Pancreas (tissue), 10 donors: Measurements from ENCODE around the gene TTC22. TPM values are rescaled to one million over a fixed set of nuclear protein-coding genes. Genes with fewer than 3 reads are reported as not detected.

Experiments
- ATAC-seq, 4 donors: fragments of 200-7000 bp; cut with Tn5 transposase; one replicate each; pipeline versions ENCODE4 v1.8.0 to v1.9.1; 2020; ENCODE audit warnings: mild to moderate bottlenecking in 4 of 4, moderate library complexity in 4 of 4
- DNase-seq, 6 donors: peaks; one replicate each; pipeline ENCODE4 v3.0.0-alpha.2; 2020
- FAIRE-seq: peaks from 2 replicates; lab custom pipeline; 2012; peaks lifted over from hg19 to GRCh38; lab: Jason Lieb, UNC
- H3K27ac ChIP-seq, 4 donors: fragments of 200-600 bp; sonication (generic); 1 replicate in 3 of 4; 2 replicates in 1 of 4; pipeline versions ENCODE4 v1.5.0 to v1.8.0; 2020
- H3K27me3 ChIP-seq, 4 donors: fragments of 200-600 bp; one replicate each; pipeline ENCODE4 v1.8.0; 2021
- H3K36me3 ChIP-seq, 3 donors: fragments of 200-600 bp; sonication (generic) in 1 of 3; one replicate each; pipeline versions ENCODE4 v1.5.0 to v1.8.0; 2020 to 2021
- H3K4me1 ChIP-seq, 3 donors: fragments of 200-600 bp; one replicate each; pipeline ENCODE4 v1.8.0; 2021
- H3K4me3 ChIP-seq, 4 donors: fragments of 200-600 bp; sonication (generic) in 2 of 4; one replicate each; pipeline versions ENCODE4 v1.5.0 to v1.8.0; 2020 to 2021
- H3K9me3 ChIP-seq, 4 donors: fragments of 200-600 bp; one replicate each; pipeline ENCODE4 v1.8.0; 2021
- WGBS, 2 donors: extraction: QIAGEN DNeasy Blood & Tissue Kit; methylation state at CpG; one replicate each; pipeline ENCODE4 v1.1.7; 2013; 5-methylcytosine and 5-hydroxymethylcytosine counted together
- intact Hi-C, 3 donors: fragments of 100-400 bp; cut with DNase I; formaldehyde crosslinking; loops; one replicate each; pipeline versions ENCODE4 v1.11.1 to v1.14.2; 2022
- polyA plus RNA-seq, 2 donors: library from polyadenylated mRNA; stranded (reverse); fragments of 200-250 nt; gene quantifications; one replicate each; pipeline ENCODE4 v1.2.3, GENCODE V29; 2013
- total RNA-seq, 6 donors: library from RNA; stranded (reverse); fragmentation: NEBNext Ultra II Directional in 4 of 6; extraction: Animal tissue kit (Norgen Biotek cat#: 25700) in 4 of 6; gene quantifications; one replicate each; pipeline versions ENCODE4 v1.2.1 to v1.2.4, GENCODE V29; 2021 to 2023
- TF ChIP-seq, protein P1 (sequence below), 4 donors: fragments of 200-600 bp; sonication (generic) in 3 of 4; IDR thresholded peaks; one replicate each; pipeline versions ENCODE4 v1.5.0 to v1.8.0; 2021; ENCODE audit warnings: antibody characterized with exemption in 4 of 4
- donor health status: healthy with polysubstance abuse.
- donor health status: DM: no; HTN: no; CAD: no; lungs with moderate emphysema.
- donor health status: DM: no; HTN: no; CAD: no.
- donor health status: control.
- donor health status: control.
- donor health status: Bipolar disorder and iron deficiency.
- donor health status: DM: yes; HTN: yes; CAD: no.
- donor health status: DM: no; HTN: no; CAD: no.
- donor health status: DM: no; HTN: no; CAD: no.
- donor health status: DM: yes; HTN: yes; CAD: no.

TTC22 gene
- total and polyA plus RNA-seq, 8 donors: 6.1 to 10.6 (median 7.1) TPM

DNA sequence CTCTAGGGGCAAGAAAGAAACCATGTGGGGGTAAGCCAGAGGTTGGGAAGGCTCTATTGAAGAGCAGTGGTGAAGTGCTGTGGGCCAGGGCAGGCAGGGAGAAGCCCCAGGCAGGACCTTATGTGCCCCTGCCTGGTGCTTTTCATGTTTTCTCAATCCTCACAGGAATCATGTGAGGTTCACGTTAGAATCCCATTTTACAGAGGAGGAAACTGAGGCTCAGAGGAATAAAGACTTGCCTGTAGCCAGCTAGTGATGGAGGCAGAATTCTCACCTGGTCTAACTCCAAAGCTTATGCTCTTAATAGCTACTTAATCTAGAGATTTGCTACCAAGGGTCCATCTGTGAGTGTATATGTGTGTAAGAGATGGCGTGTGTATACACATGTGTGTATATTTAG, 4.2 kb downstream of the TTC22 start:
- no peak overlapping the region for H3K27ac ChIP-seq
- WGBS, 2 donors: 90 to 94% methylated on average over 2 of the region's 2 CpGs
- no peak overlapping the region for H3K4me3 ChIP-seq
- intact Hi-C loops: no loop called here
- no peaks in the 10 kb centered on the region for H3K9me3 ChIP-seq
- no peak for DNase-seq
- peaks cover 2 to 20% (median 10%) of the 10 kb centered on the region in 3 donors for H3K4me1 ChIP-seq
- ATAC-seq: no peak
- H3K27me3 ChIP-seq: no peaks in the 10 kb centered on the region
- TF ChIP-seq, protein P1, sequence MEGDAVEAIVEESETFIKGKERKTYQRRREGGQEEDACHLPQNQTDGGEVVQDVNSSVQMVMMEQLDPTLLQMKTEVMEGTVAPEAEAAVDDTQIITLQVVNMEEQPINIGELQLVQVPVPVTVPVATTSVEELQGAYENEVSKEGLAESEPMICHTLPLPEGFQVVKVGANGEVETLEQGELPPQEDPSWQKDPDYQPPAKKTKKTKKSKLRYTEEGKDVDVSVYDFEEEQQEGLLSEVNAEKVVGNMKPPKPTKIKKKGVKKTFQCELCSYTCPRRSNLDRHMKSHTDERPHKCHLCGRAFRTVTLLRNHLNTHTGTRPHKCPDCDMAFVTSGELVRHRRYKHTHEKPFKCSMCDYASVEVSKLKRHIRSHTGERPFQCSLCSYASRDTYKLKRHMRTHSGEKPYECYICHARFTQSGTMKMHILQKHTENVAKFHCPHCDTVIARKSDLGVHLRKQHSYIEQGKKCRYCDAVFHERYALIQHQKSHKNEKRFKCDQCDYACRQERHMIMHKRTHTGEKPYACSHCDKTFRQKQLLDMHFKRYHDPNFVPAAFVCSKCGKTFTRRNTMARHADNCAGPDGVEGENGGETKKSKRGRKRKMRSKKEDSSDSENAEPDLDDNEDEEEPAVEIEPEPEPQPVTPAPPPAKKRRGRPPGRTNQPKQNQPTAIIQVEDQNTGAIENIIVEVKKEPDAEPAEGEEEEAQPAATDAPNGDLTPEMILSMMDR (IDR thresholded peaks at IDR 0.05): no peak
- FAIRE-seq: no peak
- no peaks in the 10 kb centered on the region for H3K36me3 ChIP-seq

DNA sequence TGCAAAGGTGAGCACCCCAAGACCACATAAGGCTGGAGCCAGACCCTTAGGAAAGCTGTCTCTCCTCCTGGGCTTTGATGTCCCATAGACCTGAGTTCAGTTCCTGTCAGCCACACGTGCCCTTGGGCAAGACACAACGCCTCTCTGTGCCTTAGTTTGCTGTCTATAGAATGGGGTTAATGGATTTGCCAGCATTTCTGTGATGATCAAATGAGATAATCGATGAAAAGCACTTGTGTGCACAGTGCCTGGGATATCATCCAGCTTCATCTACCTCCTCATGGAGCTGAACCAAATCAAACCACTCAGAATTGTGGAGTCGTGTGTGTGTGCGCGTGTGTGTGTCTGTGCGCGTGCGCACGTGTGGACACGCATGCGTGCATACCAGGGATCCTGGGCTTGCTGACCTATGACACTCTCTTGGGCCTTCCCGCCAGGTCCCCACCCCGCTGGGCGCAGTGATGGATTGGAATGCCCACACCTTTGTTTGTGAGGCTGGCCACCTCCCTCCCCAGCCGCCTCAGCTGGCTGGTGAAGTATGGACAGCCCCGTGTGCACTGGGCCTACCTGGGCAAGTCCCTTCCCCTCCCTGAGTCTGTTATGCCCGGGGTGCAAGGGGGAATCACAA, 5.2 kb downstream of the TTC22 start:
- TF ChIP-seq, protein P1 (IDR thresholded peaks at IDR 0.05): no peak
- Histone ChIP-seq H3K27me3 (no peaks in the 10 kb centered on the region), H3K4me1 (peaks cover 0 to 20% (median 8%) of the 10 kb centered on the region in 3 donors), H3K27ac (no peak overlapping the region), H3K4me3 (no peak overlapping the region), H3K9me3 (no peaks in the 10 kb centered on the region), H3K36me3 (no peaks in the 10 kb centered on the region)
- 87 to 88% methylated on average over 18 of the region's 18 CpGs for WGBS, 2 donors
- ATAC-seq: no peak
- no peak for FAIRE-seq
- no peak for DNase-seq
- intact Hi-C loops: no loop called here

GRCh38 chr1:54795356-54795665, 5.8 kb downstream of the TTC22 start:
- no peak overlapping the region for H3K4me3 ChIP-seq
- no peaks in the 10 kb centered on the region for H3K27me3 ChIP-seq
- DNase-seq (no peak), FAIRE-seq (no peak), ATAC-seq (no peak)
- no peaks in the 10 kb centered on the region for H3K9me3 ChIP-seq
- peaks cover 0 to 20% (median 8%) of the 10 kb centered on the region in 3 donors for H3K4me1 ChIP-seq
- 75 to 77% methylated on average over 4 of the region's 4 CpGs for WGBS, 2 donors
- no peaks in the 10 kb centered on the region for H3K36me3 ChIP-seq
- intact Hi-C loops: no loop called here
- no peak overlapping the region for H3K27ac ChIP-seq
- TF ChIP-seq, protein P1 (IDR thresholded peaks at IDR 0.05): no peak

DNA sequence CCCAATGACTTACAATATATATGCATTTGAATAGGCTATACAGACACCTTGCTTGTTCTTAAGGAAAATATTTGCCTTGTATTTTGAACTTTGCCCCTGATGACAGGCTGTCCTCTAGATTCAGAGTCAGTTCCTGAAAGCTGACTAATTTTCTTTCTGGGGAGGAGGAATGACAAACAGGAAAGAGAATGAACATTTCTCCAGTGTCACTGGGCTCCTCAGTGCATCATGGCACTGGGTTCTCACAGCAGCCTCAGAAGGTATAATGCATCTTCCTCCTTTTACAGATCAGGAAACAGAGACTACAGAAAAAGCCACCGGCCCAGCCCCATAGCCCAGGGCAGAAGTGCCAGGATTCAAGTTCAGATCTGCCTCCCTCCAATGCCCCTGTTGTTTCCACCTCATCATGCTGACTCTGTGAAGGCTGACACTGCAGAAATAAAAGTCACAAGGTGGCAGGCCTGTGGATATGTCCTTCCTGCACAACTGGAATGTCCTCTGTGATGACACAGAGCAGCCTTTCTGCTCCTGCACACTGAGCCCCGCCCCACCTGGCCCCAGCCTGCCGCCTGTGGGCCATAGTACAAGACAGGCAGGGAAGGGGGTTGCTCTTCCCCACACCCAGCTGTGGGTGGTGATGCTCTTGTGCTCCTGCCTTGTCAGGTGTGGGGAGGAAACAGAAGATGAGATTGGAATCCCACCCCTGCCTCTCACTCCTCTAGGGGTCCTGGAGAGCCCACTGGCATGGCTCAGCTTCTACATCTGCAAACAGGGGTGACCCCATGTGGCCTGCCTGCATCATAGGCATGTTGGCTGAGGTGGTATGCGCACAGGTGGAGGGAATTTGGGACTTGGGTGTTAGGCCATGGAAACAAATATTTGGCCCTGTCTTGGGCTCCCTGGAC, 6.4 kb downstream of the TTC22 start:
- intact Hi-C loops: no loop called here
- WGBS, 2 donors: 45 to 71% methylated on average over 4 of the region's 4 CpGs
- DNase-seq (no peak), FAIRE-seq (no peak), ATAC-seq (peak; percentile 29 to 69 (median 56))
- Histone ChIP-seq H3K27me3 (no peaks in the 10 kb centered on the region), H3K4me3 (no peak overlapping the region), H3K27ac (peak overlapping the region in 1 of 4 donors; percentile 25), H3K36me3 (no peaks in the 10 kb centered on the region), H3K4me1 (peaks cover 0 to 20% (median 8%) of the 10 kb centered on the region in 3 donors), H3K9me3 (no peaks in the 10 kb centered on the region)
- TF ChIP-seq, protein P1 (IDR thresholded peaks at IDR 0.05): no peak
